Gastrocnemius medialis (tissue), 4 donors: ENCODE measurements around the gene SULT2B1. TPM values are rescaled to one million over a fixed set of nuclear protein-coding genes. Genes with fewer than 3 reads are reported as not detected.

ENCODE experiments used
- ATAC-seq, 2 donors: fragments of 150-250 bp; one replicate each; pipeline ENCODE4 v1.9.1; 2016
- DNase-seq, 2 donors: peaks; one replicate each; pipeline ENCODE4 v3.0.0-alpha.2; 2019
- H3K27ac ChIP-seq, 4 donors: fragments of 200-600 bp; sonication (generic); 1 replicate in 1 of 4; 2 replicates in 3 of 4; pipeline ENCODE4 v1.5.1; 2016 to 2018; ENCODE audit warnings: mild to moderate bottlenecking in 2 of 4, moderate library complexity in 1 of 4
- H3K27me3 ChIP-seq, 3 donors: fragments of 200-600 bp; sonication (generic) in 2 of 3; 1 replicate in 1 of 3; 2 replicates in 2 of 3; pipeline versions ENCODE4 v1.5.1 to v1.6.0; 2016 to 2019; ENCODE audit warnings: mild to moderate bottlenecking in 1 of 3, moderate library complexity in 1 of 3
- H3K36me3 ChIP-seq, 2 donors: fragments of 200-600 bp; sonication (generic) in 1 of 2; one replicate each; pipeline ENCODE4 v1.5.1; 2017 to 2018
- H3K4me1 ChIP-seq, 2 donors: fragments of 200-600 bp; sonication (generic) in 1 of 2; one replicate each; pipeline ENCODE4 v1.5.1; 2016 to 2017; ENCODE audit warnings: mild to moderate bottlenecking in 2 of 2
- H3K4me3 ChIP-seq, 4 donors: fragments of 200-600 bp; sonication (generic) in 3 of 4; 1 replicate in 1 of 4; 2 replicates in 3 of 4; pipeline ENCODE4 v1.5.1; 2016 to 2019; ENCODE audit warnings: mild to moderate bottlenecking in 2 of 4
- H3K9me3 ChIP-seq, 3 donors: fragments of 200-600 bp; sonication (generic) in 2 of 3; 1 replicate in 1 of 3; 2 replicates in 2 of 3; pipeline ENCODE4 v1.5.1; 2016 to 2019
- CTCF ChIP-seq, 5 experiments: fragments of 450-650 bp in 3 of 5; fragments of 200-600 bp in 2 of 5; sonication (generic) in 2 of 5; IDR thresholded peaks in 4 of 5; conservative IDR thresholded peaks in 1 of 5; 1 replicate in 4 of 5; 2 replicates in 1 of 5; pipeline ENCODE4 v1.5.1; 2016 to 2019; ENCODE audit warnings: antibody characterized with exemption in 5 of 5, mild to moderate bottlenecking in 3 of 5, moderate library complexity in 3 of 5
- POLR2A ChIP-seq, 2 donors: fragments of 450-650 bp; IDR thresholded peaks; one replicate each; pipeline ENCODE4 v1.6.1; 2017; ENCODE audit warnings: antibody characterized with exemption in 2 of 2, mild to moderate bottlenecking in 2 of 2, moderate library complexity in 2 of 2
- in situ Hi-C, 4 donors: fragments of 200-750 bp; cut with MboI; loops; one replicate each; pipeline versions ENCODE4 v1.15.0 to v1.8.0; 2017; ENCODE audit warnings: low sequenced_read_pairs in 4 of 4
- intact Hi-C: fragments of 100-400 bp; cut with DNase I; formaldehyde crosslinking; loops from one replicate; pipeline ENCODE4 v1.15.1; 2023; ENCODE audit warnings: low total_unique reads
- total RNA-seq, 4 donors: library from RNA; depleted of rRNA; stranded (reverse); fragments of >200 nt; gene quantifications; one replicate each; pipeline versions ENCODE4 v1.1.0 to v1.2.3, GENCODE V29; 2016

Gene SULT2B1
- total RNA-seq, 4 donors from 2014 or later: not detected

GRCh38 chr19:48603449-48603848 lies 51.5 kb downstream of the SULT2B1 start:
- DNase-seq: no peak
- no peak for TF ChIP-seq CTCF (IDR thresholded peaks at IDR 0.05 in 4 of 5, conservative IDR thresholded peaks at IDR 0.05 in 1 of 5)
- no peak for TF ChIP-seq POLR2A (IDR thresholded peaks at IDR 0.05)
- intact Hi-C loops (no loop called here), in situ Hi-C loops (no loop called here)
- no peaks in the 10 kb centered on the region for H3K4me1 ChIP-seq
- no peak overlapping the region for H3K27ac ChIP-seq
- no peaks in the 10 kb centered on the region for H3K9me3 ChIP-seq
- no peaks in the 10 kb centered on the region for H3K27me3 ChIP-seq
- H3K4me3 ChIP-seq: no peak overlapping the region
- H3K36me3 ChIP-seq: no peaks in the 10 kb centered on the region
- no peak for ATAC-seq

GRCh38 chr19:48603850-48604249 lies 51.9 kb downstream of the SULT2B1 start:
- Histone ChIP-seq H3K36me3 (no peaks in the 10 kb centered on the region), H3K9me3 (no peaks in the 10 kb centered on the region), H3K4me1 (no peaks in the 10 kb centered on the region), H3K27me3 (no peaks in the 10 kb centered on the region), H3K27ac (no peak overlapping the region), H3K4me3 (no peak overlapping the region)
- no peak for DNase-seq
- intact Hi-C loops: no loop called here
- in situ Hi-C loops: no loop called here
- no peak for ATAC-seq
- no peak for TF ChIP-seq CTCF (IDR thresholded peaks at IDR 0.05 in 4 of 5, conservative IDR thresholded peaks at IDR 0.05 in 1 of 5)
- TF ChIP-seq POLR2A (IDR thresholded peaks at IDR 0.05): no peak

- no peaks in the 10 kb centered on the region for H3K4me1 ChIP-seq
- intact Hi-C loops (no loop called here), in situ Hi-C loops (no loop called here)
These were observed 54.7 kb downstream of the SULT2B1 start, which contains the start of gene SPACA4 for GRCh38 chr19:48606463-48607358. Gene SPACA4 (plus strand): TSS chr19:48606742. CDS start chr19:48606979, 237 bp downstream.

GRCh38 chr19:48607359-48607755 lies 55.4 kb downstream of the SULT2B1 start:
- intact Hi-C loops: no loop called here
- in situ Hi-C loops: no loop called here
- H3K36me3 ChIP-seq: no peaks in the 10 kb centered on the region
- DNase-seq: no peak
- H3K4me3 ChIP-seq: no peak overlapping the region
- no peak for TF ChIP-seq POLR2A (IDR thresholded peaks at IDR 0.05)
- TF ChIP-seq CTCF (IDR thresholded peaks at IDR 0.05 in 4 of 5, conservative IDR thresholded peaks at IDR 0.05 in 1 of 5): no peak
- no peaks in the 10 kb centered on the region for H3K4me1 ChIP-seq
- ATAC-seq: no peak
- no peak overlapping the region for H3K27ac ChIP-seq
- H3K27me3 ChIP-seq: no peaks in the 10 kb centered on the region
- no peaks in the 10 kb centered on the region for H3K9me3 ChIP-seq

More at GRCh38 chr19:48606463-48607358, 54.7 kb downstream of the SULT2B1 start, which contains the start of gene SPACA4:
- Histone ChIP-seq H3K9me3 (no peaks in the 10 kb centered on the region), H3K27me3 (no peaks in the 10 kb centered on the region), H3K36me3 (no peaks in the 10 kb centered on the region), H3K4me3 (no peak within 1 kb of the TSS), H3K27ac (no peak within 1 kb of the TSS)
- DNase-seq: no peak
- ATAC-seq: no peak
- TF ChIP-seq POLR2A (IDR thresholded peaks at IDR 0.05) (no peak), CTCF (IDR thresholded peaks at IDR 0.05 in 4 of 5, conservative IDR thresholded peaks at IDR 0.05 in 1 of 5) (no peak)
